Fibroblast of lung (primary cell): ENCODE measurements around the gene AGBL1. TPM values are rescaled to one million over a fixed set of nuclear protein-coding genes. Genes with fewer than 3 reads are reported as not detected.

ENCODE experiments used
- DNase-seq, 2 donors: peaks; one replicate each; pipeline versions ENCODE4 v3.0.0 to v3.0.0-alpha.2; 2010; ENCODE audit warnings: low read depth in 2 of 2
- H2AFZ ChIP-seq: 2 replicates; pipeline ENCODE4 v1.5.1; 2012; ENCODE audit warnings: low read length, control low read depth, inconsistent platforms
- H3K27ac ChIP-seq: 2 replicates; pipeline ENCODE4 v1.5.1; 2011; ENCODE audit warnings: low read length, control low read depth; ENCODE audit not compliant: insufficient read depth
- H3K27me3 ChIP-seq: 2 replicates; pipeline ENCODE4 v1.5.1; 2011; ENCODE audit warnings: mild to moderate bottlenecking, low read length; ENCODE audit not compliant: control insufficient read depth, insufficient read depth
- H3K36me3 ChIP-seq: 2 replicates; pipeline ENCODE4 v1.5.1; 2011; ENCODE audit warnings: low read length; ENCODE audit not compliant: control insufficient read depth, insufficient read depth
- H3K4me1 ChIP-seq: 2 replicates; pipeline ENCODE4 v1.5.1; 2011; ENCODE audit warnings: low read length; ENCODE audit not compliant: control insufficient read depth, insufficient read depth; ENCODE audit errors: extremely low read depth
- H3K4me2 ChIP-seq: 2 replicates; pipeline ENCODE4 v1.5.1; 2011; ENCODE audit warnings: low read length, control low read depth; ENCODE audit not compliant: insufficient read depth; ENCODE audit errors: extremely low read depth
- H3K4me3 ChIP-seq, 4 experiments: fragments of 200-600 bp in 1 of 4; sonication (generic) in 1 of 4; replicated peaks in 1 of 4; 2 replicates each; pipeline ENCODE4 v1.5.1; 2011 to 2016; ENCODE audit warnings: low read length in 4 of 4, low read depth in 3 of 4, mild to moderate bottlenecking in 3 of 4, control low read depth in 2 of 4, inconsistent platforms in 1 of 4, mixed read lengths in 1 of 4; ENCODE audit not compliant: insufficient read depth in 1 of 4; ENCODE audit errors: control extremely low read depth in 1 of 4
- H3K79me2 ChIP-seq: 2 replicates; pipeline ENCODE4 v1.5.1; 2012; ENCODE audit warnings: mild to moderate bottlenecking, low read length, inconsistent platforms; ENCODE audit not compliant: control insufficient read depth, insufficient read depth
- H3K9ac ChIP-seq: 2 replicates; pipeline ENCODE4 v1.5.1; 2011; ENCODE audit warnings: mild to moderate bottlenecking, low read length, control low read depth; ENCODE audit not compliant: insufficient read depth
- H3K9me3 ChIP-seq: 2 replicates; pipeline ENCODE4 v1.5.1; 2012; ENCODE audit warnings: low read depth, low read length; ENCODE audit not compliant: control insufficient read depth, insufficient read depth
- H4K20me1 ChIP-seq: 2 replicates; pipeline ENCODE4 v1.5.1; 2011; ENCODE audit warnings: low read length; ENCODE audit not compliant: control insufficient read depth, insufficient read depth; ENCODE audit errors: extremely low read depth
- EZH2 ChIP-seq: IDR thresholded peaks from 2 replicates; pipeline ENCODE4 v1.5.1; 2012; ENCODE audit warnings: low read length, control low read depth, mild to moderate bottlenecking; ENCODE audit errors: missing control alignments
- polyA plus RNA-seq, 2 donors: library from polyadenylated mRNA; depleted of rRNA in 1 of 2; stranded (reverse) in 1 of 2; unstranded in 1 of 2; fragments of >200 nt; gene quantifications; 2 replicates each; pipeline ENCODE4 v1.2.1, GENCODE V29; 2011 to 2012; ENCODE audit warnings: missing spikeins in 1 of 2
- total RNA-seq: library from RNA; depleted of rRNA; stranded (reverse); fragments of >200 nt; gene quantifications from 2 replicates; pipeline ENCODE4 v1.2.1, GENCODE V29; 2014
- TF ChIP-seq, protein P1 (sequence below), 2 donors: IDR thresholded peaks in 1 of 2; conservative IDR thresholded peaks in 1 of 2; 1 replicate in 1 of 2; 2 replicates in 1 of 2; pipeline ENCODE4 v1.5.1; 2011 to 2012; ENCODE audit warnings: low read length in 2 of 2, control low read depth in 1 of 2, inconsistent platforms in 1 of 2, low read depth in 1 of 2, mild to moderate bottlenecking in 1 of 2

The AGBL1 gene
- total and polyA plus RNA-seq, 2 donors (not counting 1 experiment from before 2014, with no cell fraction given): not detected

DNA sequence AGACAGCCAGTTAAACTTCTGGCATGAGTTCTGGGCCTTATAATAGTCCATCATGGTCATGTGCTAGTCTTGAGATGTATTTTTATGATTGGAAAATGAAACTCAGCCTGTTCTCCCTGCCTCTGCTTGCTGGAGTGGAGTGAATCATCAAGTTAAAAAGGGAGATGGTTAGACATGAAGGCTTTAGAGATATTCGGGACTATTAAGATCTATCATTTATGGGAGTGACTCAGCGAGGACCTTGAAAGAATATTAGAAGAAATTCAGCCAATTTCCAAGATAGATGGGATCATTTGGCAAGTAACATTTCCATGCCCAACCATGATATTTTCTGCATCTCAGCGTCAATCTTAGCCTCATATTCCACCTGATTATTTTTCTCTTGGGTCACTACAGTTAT is 79.8 kb downstream of the AGBL1 start:
- no peak overlapping the region for H3K4me3 ChIP-seq
- no peaks in the 10 kb centered on the region for H3K4me1 ChIP-seq
- TF ChIP-seq, protein P1, sequence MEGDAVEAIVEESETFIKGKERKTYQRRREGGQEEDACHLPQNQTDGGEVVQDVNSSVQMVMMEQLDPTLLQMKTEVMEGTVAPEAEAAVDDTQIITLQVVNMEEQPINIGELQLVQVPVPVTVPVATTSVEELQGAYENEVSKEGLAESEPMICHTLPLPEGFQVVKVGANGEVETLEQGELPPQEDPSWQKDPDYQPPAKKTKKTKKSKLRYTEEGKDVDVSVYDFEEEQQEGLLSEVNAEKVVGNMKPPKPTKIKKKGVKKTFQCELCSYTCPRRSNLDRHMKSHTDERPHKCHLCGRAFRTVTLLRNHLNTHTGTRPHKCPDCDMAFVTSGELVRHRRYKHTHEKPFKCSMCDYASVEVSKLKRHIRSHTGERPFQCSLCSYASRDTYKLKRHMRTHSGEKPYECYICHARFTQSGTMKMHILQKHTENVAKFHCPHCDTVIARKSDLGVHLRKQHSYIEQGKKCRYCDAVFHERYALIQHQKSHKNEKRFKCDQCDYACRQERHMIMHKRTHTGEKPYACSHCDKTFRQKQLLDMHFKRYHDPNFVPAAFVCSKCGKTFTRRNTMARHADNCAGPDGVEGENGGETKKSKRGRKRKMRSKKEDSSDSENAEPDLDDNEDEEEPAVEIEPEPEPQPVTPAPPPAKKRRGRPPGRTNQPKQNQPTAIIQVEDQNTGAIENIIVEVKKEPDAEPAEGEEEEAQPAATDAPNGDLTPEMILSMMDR (conservative IDR thresholded peaks at IDR 0.05 in 1 of 2, IDR thresholded peaks at IDR 0.05 in 1 of 2; ENCODE audit: low read depth in 1 of 2, low read length in 2 of 2): no peak
- no peak for TF ChIP-seq EZH2
- no peak overlapping the region for H3K27ac ChIP-seq
- no peak overlapping the region for H2AFZ ChIP-seq
- no peaks in the 10 kb centered on the region for H3K79me2 ChIP-seq
- no peaks in the 10 kb centered on the region for H4K20me1 ChIP-seq
- H3K27me3 ChIP-seq: no peaks in the 10 kb centered on the region
- no peak overlapping the region for H3K4me2 ChIP-seq
- H3K9me3 ChIP-seq: no peaks in the 10 kb centered on the region
- no peak overlapping the region for H3K9ac ChIP-seq
- peak in 1 of 2 donors; percentile 39 for DNase-seq
- H3K36me3 ChIP-seq: no peaks in the 10 kb centered on the region

DNA sequence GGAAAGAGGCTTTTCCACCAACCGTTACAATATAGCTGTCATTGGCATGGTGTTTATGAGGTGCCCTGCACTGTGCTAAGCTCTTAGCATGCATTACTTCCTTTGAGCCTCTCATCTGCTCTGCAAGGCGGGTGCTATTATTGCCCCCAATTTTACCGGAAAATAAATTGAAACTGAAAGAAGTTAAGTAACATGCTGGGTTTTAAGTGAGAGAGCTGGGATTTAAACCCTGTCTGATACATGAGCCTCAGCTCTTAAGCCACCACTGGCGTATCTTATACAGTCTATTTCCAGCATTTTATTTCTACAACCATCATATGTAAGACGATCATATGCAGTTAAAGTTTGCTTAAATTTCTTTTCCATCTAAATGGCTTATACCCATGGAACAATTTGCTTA is 81.6 kb downstream of the AGBL1 start:
- TF ChIP-seq EZH2: no peak
- TF ChIP-seq, protein P1 (conservative IDR thresholded peaks at IDR 0.05 in 1 of 2, IDR thresholded peaks at IDR 0.05 in 1 of 2; ENCODE audit: low read depth in 1 of 2, low read length in 2 of 2): no peak
- Histone ChIP-seq H4K20me1 (no peaks in the 10 kb centered on the region), H3K27ac (no peak overlapping the region), H3K9ac (no peak overlapping the region), H3K79me2 (no peaks in the 10 kb centered on the region), H3K4me1 (no peaks in the 10 kb centered on the region), H2AFZ (no peak overlapping the region), H3K4me2 (no peak overlapping the region), H3K36me3 (no peaks in the 10 kb centered on the region), H3K27me3 (no peaks in the 10 kb centered on the region), H3K9me3 (no peaks in the 10 kb centered on the region), H3K4me3 (no peak overlapping the region)
- no peak for DNase-seq

DNA sequence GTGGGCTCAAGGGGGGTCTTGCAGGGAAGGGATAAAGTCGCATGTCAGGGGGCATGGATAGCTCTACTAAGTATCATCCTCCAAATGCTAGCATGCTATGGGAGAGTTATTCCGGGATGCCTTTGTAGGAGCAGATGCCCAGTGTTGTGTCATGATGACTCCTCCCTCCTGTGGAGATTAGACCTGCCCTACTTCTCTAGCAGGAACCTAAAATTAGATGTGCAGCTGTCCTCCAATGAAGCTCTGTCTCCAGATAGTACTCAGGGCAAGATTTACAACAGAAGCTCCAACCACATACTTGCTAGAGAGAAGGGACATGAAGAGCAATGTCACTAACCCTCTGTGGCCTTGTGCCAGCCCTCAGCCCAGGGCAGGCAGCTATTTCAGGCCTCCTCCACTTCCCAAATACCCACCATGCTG is 82.5 kb downstream of the AGBL1 start:
- H3K4me3 ChIP-seq: no peak overlapping the region

More for the DNA sequence above, 82.5 kb downstream of the AGBL1 start:
- Histone ChIP-seq H2AFZ (no peak overlapping the region), H3K4me2 (no peak overlapping the region), H3K4me1 (no peaks in the 10 kb centered on the region), H3K36me3 (no peaks in the 10 kb centered on the region), H3K79me2 (no peaks in the 10 kb centered on the region), H3K9ac (no peak overlapping the region), H3K9me3 (no peaks in the 10 kb centered on the region), H4K20me1 (no peaks in the 10 kb centered on the region), H3K27me3 (no peaks in the 10 kb centered on the region), H3K27ac (no peak overlapping the region)
- no peak for DNase-seq
- TF ChIP-seq, protein P1 (conservative IDR thresholded peaks at IDR 0.05 in 1 of 2, IDR thresholded peaks at IDR 0.05 in 1 of 2; ENCODE audit: low read depth in 1 of 2, low read length in 2 of 2): no peak
- no peak for TF ChIP-seq EZH2
